Liver (tissue), 9 donors: ENCODE data around the gene TNPO3. TPM values are rescaled to one million over a fixed set of nuclear protein-coding genes. Genes with fewer than 3 reads are reported as not detected.

Source experiments
- DNase-seq: peaks from one replicate; pipeline ENCODE4 v3.0.0-alpha.2; 2017; ENCODE audit warnings: low spot score
- H3K27ac ChIP-seq, 2 donors: one replicate each; pipeline ENCODE4 v1.7.0; 2013; ENCODE audit warnings: inconsistent platforms in 2 of 2, low read length in 2 of 2, control low read depth in 1 of 2, low read depth in 1 of 2, mild to moderate bottlenecking in 1 of 2
- H3K27me3 ChIP-seq, 4 donors: one replicate each; pipeline versions ENCODE4 v1.6.1 to v1.7.0; 2013; ENCODE audit warnings: low read length in 3 of 4, inconsistent platforms in 1 of 4, mild to moderate bottlenecking in 1 of 4, moderate library complexity in 1 of 4; ENCODE audit not compliant: control insufficient read depth in 4 of 4, insufficient read depth in 4 of 4
- H3K36me3 ChIP-seq, 4 donors: one replicate each; pipeline versions ENCODE4 v1.6.1 to v1.7.0; 2013; ENCODE audit warnings: low read length in 3 of 4, mild to moderate bottlenecking in 3 of 4, low read depth in 1 of 4, moderate library complexity in 1 of 4; ENCODE audit not compliant: control insufficient read depth in 4 of 4, insufficient read depth in 3 of 4
- H3K4me1 ChIP-seq, 4 donors: one replicate each; pipeline versions ENCODE4 v1.6.1 to v1.7.0; 2013; ENCODE audit warnings: low read length in 3 of 4, mild to moderate bottlenecking in 3 of 4, moderate library complexity in 1 of 4; ENCODE audit not compliant: control insufficient read depth in 4 of 4, insufficient read depth in 4 of 4
- H3K4me3 ChIP-seq, 3 donors: one replicate each; pipeline versions ENCODE4 v1.6.1 to v1.7.0; 2013; ENCODE audit warnings: low read length in 3 of 3, control low read depth in 1 of 3, low read depth in 1 of 3, mild to moderate bottlenecking in 1 of 3
- H3K9ac ChIP-seq, 2 donors: one replicate each; pipeline ENCODE4 v1.7.0; 2013; ENCODE audit warnings: low read length in 2 of 2, mild to moderate bottlenecking in 2 of 2, moderate library complexity in 2 of 2, control low read depth in 1 of 2, low read depth in 1 of 2
- H3K9me3 ChIP-seq, 4 donors: one replicate each; pipeline versions ENCODE4 v1.6.1 to v1.7.0; 2013; ENCODE audit warnings: low read length in 3 of 4; ENCODE audit not compliant: control insufficient read depth in 4 of 4
- ATF3 ChIP-seq: IDR thresholded peaks from 2 replicates; pipeline ENCODE4 v1.6.1; 2016; ENCODE audit warnings: antibody characterized with exemption
- CTCF ChIP-seq: fragments of 150-350 bp; IDR thresholded peaks from 2 replicates; pipeline ENCODE4 v1.5.1; 2017; ENCODE audit warnings: improper control_type of control experiment, low read depth, low read length; ENCODE audit not compliant: missing input control
- FOXA1 ChIP-seq: IDR thresholded peaks from 2 replicates; pipeline ENCODE4 v1.6.1; 2016; ENCODE audit warnings: antibody characterized with exemption
- FOXA2 ChIP-seq: IDR thresholded peaks from 2 replicates; pipeline ENCODE4 v1.6.1; 2016; ENCODE audit warnings: antibody characterized with exemption
- GABPA ChIP-seq, 2 donors: IDR thresholded peaks in 1 of 2; conservative IDR thresholded peaks in 1 of 2; 2 replicates each; pipeline ENCODE4 v1.6.1; 2016; ENCODE audit warnings: antibody characterized with exemption in 2 of 2, mild to moderate bottlenecking in 1 of 2, moderate library complexity in 1 of 2
- HNF4A ChIP-seq, 2 donors: conservative IDR thresholded peaks; 2 replicates each; pipeline ENCODE4 v1.6.1; 2016; ENCODE audit warnings: antibody characterized with exemption in 2 of 2, mild to moderate bottlenecking in 2 of 2
- HNF4G ChIP-seq: IDR thresholded peaks from 2 replicates; pipeline ENCODE4 v1.6.1; 2016; ENCODE audit warnings: antibody characterized with exemption
- JUND ChIP-seq, 2 donors: IDR thresholded peaks; 2 replicates each; pipeline ENCODE4 v1.6.1; 2016; ENCODE audit warnings: antibody characterized with exemption in 2 of 2
- MAX ChIP-seq: IDR thresholded peaks from 2 replicates; pipeline ENCODE4 v1.6.1; 2016; ENCODE audit warnings: antibody characterized with exemption
- NR2F2 ChIP-seq: IDR thresholded peaks from 2 replicates; pipeline ENCODE4 v1.6.1; 2016; ENCODE audit warnings: antibody characterized with exemption
- RAD21 ChIP-seq, 2 donors: IDR thresholded peaks; 2 replicates each; pipeline ENCODE4 v1.6.1; 2016; ENCODE audit warnings: antibody characterized with exemption in 2 of 2, mild to moderate bottlenecking in 2 of 2
- REST ChIP-seq: IDR thresholded peaks from 2 replicates; pipeline ENCODE4 v1.6.1; 2016; ENCODE audit warnings: antibody characterized with exemption, mild to moderate bottlenecking
- RXRA ChIP-seq, 2 donors: IDR thresholded peaks; 2 replicates each; pipeline ENCODE4 v1.6.1; 2017 to 2018; ENCODE audit warnings: antibody characterized with exemption in 2 of 2, mild to moderate bottlenecking in 1 of 2
- ZBTB33 ChIP-seq: IDR thresholded peaks from 2 replicates; pipeline ENCODE4 v1.6.1; 2016; ENCODE audit warnings: antibody characterized with exemption
- WGBS: extraction: QIAGEN DNeasy Blood & Tissue Kit; methylation state at CpG from one replicate; pipeline ENCODE4 v1.1.7; 2013; 5-methylcytosine and 5-hydroxymethylcytosine counted together
- polyA plus RNA-seq, 2 donors: library from polyadenylated mRNA; stranded (reverse) in 1 of 2; unstranded in 1 of 2; fragments of 200-250 nt in 1 of 2; fragments of >200 nt in 1 of 2; fragmentation: Nextera tagmentation in 1 of 2; extraction: Ambion mirVana in 1 of 2; gene quantifications; one replicate each; pipeline versions ENCODE4 v1.2.1 to v1.2.3, GENCODE V29; 2013 to 2015
- total RNA-seq, 2 donors: library from RNA; depleted of rRNA; stranded (reverse); fragments of >200 nt; gene quantifications; one replicate each; pipeline ENCODE4 v1.2.3, GENCODE V29; 2014
- donor health status: healthy.
- donor health status: healthy.
- donor health status: healthy.
- donor health status: healthy.
- donor health status: healthy.

Gene TNPO3
- total and polyA plus RNA-seq, 4 donors = 9.2 to 38.9 (median 20.0) TPM

- Histone ChIP-seq H3K4me1 (peaks cover 0 to 3% (median 0%) of the 10 kb centered on the region in 4 donors), H3K27ac (no peak overlapping the region), H3K9ac (no peak overlapping the region), H3K4me3 (no peak overlapping the region), H3K36me3 (no peaks in the 10 kb centered on the region), H3K9me3 (no peaks in the 10 kb centered on the region), H3K27me3 (no peaks in the 10 kb centered on the region)
- DNase-seq = no peak
- 87% methylated on average over 14 of the region's 14 CpGs for WGBS
- TF ChIP-seq REST = no peak
- TF ChIP-seq NR2F2 = no peak
- no peak for TF ChIP-seq MAX
Measured at GRCh38 chr7:128928882-128929788, 125.8 kb downstream of the TNPO3 start.

GRCh38 chr7:128928159-128928813 lies 126.6 kb downstream of the TNPO3 start:
- no peak for TF ChIP-seq ATF3
- no peak for TF ChIP-seq GABPA (IDR thresholded peaks at IDR 0.05 in 1 of 2, conservative IDR thresholded peaks at IDR 0.05 in 1 of 2)
- no peak for TF ChIP-seq RXRA (IDR thresholded peaks at IDR 0.05)
- TF ChIP-seq CTCF = no peak
- TF ChIP-seq HNF4G = no peak
- no peak for TF ChIP-seq FOXA1
- TF ChIP-seq HNF4A (conservative IDR thresholded peaks at IDR 0.05) = no peak
- TF ChIP-seq JUND (IDR thresholded peaks at IDR 0.05) = no peak
- TF ChIP-seq FOXA2 = no peak
- no peak for TF ChIP-seq ZBTB33
- TF ChIP-seq RAD21 (IDR thresholded peaks at IDR 0.05) = no peak
- no peak overlapping the region for H3K4me3 ChIP-seq
- no peak overlapping the region for H3K9ac ChIP-seq
- H3K9me3 ChIP-seq = no peaks in the 10 kb centered on the region
- no peak for DNase-seq
- H3K27ac ChIP-seq = no peak overlapping the region
- no peaks in the 10 kb centered on the region for H3K27me3 ChIP-seq
- no peaks in the 10 kb centered on the region for H3K36me3 ChIP-seq
- H3K4me1 ChIP-seq = peaks cover 0 to 3% (median 0%) of the 10 kb centered on the region in 4 donors
- WGBS = 94% methylated on average over 8 of the region's 8 CpGs
